Activated CD4-positive, CD25-positive, alpha-beta regulatory T cell treated with anti-CD3 and anti-CD28 coated beads, Interleukin-2, amount 50 U/mL, for 24 hours (primary cell): Measurements from ENCODE around the gene MVB12B.
"Not testable (repeated sequence)": the region's sequence is repeated elsewhere in the genome, so short reads cannot be mapped to it uniquely, and the experiment has no call there.

ENCODE experiments used
- ATAC-seq, 2 donors: fragments of 150-1000 bp; cut with Tn5 transposase; one replicate each; pipeline ENCODE4 v1.10.0; 2021; ENCODE audit warnings: mild to moderate bottlenecking in 1 of 2, moderate library complexity in 1 of 2

The MVB12B gene

GRCh38 chr9:126523611-126524111 is 197.0 kb downstream of the MVB12B start:
- peak; percentile 79 to 85 for ATAC-seq

DNA sequence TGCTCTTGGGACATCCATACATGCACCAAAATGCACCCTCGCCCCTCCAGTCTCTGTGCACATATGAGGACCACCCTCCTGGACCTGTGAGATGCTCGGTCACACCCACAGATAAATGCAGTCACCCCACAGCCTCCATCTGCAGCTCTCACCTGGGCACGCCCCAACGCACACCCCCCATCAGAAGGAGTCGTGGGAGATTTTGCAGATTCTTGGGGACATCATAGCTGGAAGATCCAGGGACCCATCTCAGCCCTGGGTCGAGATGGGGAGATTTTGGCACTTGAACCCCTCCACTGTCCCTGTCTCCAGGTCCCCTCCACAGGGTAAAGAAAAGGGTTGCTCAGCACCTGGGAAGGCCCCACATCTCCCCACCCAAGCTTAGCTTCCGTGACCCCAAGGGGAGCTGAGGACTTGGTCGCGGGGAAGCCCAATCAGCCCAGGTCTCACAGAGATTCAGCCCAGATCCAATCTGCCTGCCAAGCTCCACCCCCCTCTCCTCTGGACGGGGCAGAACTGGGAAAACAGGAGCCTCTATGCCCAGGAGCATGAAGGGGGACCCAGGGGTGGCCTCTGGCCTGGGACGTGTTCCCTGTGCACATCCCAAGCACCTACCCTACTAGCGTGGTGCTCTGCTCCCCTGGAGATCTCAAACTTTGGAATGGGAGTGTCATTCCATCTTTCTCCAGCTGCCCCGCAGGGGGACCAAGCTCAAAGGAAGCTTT is 197.9 kb downstream of the MVB12B start:
- ATAC-seq: no peak

- no peak for ATAC-seq
These were observed 199.8 kb downstream of the MVB12B start for GRCh38 chr9:126526218-126527108.

GRCh38 chr9:126527109-126527825 is 200.6 kb downstream of the MVB12B start:
- no peak for ATAC-seq

GRCh38 chr9:126528111-126528510 is 201.5 kb downstream of the MVB12B start:
- ATAC-seq: no peak

DNA sequence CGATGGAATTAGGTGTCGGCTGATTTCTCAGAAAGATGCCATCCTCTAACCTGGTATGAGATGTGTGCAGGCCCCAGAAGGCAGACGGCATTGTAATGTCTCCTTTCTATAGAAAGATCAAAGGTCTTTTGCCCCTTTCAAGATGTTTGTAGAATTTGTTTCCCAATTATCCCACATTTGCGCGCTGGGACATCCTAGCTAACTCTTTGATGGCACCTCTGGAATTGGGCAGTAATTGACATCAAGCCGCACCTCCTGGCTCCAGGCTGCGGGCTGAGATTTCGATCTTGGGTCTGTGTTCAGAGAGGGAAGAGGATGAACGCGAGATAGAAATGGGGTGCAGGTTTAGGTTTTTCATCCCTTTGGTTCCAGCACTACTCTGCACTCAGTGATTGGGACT is 202.3 kb downstream of the MVB12B start:
- no peak for ATAC-seq

GRCh38 chr9:126531035-126531571 is 204.5 kb downstream of the MVB12B start:
- ATAC-seq: no peak

- ATAC-seq: no peak
These were observed 205.0 kb downstream of the MVB12B start for GRCh38 chr9:126531591-126531990.

GRCh38 chr9:126532019-126532462 is 205.4 kb downstream of the MVB12B start:
- ATAC-seq: no peak

DNA sequence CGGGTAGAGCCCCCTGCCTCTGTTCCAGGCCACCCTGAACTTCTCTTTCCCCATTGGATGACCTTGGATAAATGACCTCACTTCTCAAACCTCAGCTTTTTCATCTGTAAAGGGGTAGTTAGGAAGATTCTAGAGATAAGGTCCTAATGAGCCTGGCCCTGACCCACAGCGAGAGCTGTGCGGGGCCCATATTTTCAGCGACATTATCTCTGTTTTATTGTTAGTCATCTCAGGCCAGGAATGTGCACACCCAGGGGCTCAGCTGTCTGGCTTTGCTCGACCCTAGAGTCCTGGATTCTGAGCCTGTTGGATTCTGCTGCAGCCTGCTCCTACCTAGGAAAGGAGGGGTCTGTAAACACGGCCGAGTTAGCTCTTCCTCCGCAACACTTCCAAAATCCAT is 205.9 kb downstream of the MVB12B start:
- ATAC-seq: no peak

DNA sequence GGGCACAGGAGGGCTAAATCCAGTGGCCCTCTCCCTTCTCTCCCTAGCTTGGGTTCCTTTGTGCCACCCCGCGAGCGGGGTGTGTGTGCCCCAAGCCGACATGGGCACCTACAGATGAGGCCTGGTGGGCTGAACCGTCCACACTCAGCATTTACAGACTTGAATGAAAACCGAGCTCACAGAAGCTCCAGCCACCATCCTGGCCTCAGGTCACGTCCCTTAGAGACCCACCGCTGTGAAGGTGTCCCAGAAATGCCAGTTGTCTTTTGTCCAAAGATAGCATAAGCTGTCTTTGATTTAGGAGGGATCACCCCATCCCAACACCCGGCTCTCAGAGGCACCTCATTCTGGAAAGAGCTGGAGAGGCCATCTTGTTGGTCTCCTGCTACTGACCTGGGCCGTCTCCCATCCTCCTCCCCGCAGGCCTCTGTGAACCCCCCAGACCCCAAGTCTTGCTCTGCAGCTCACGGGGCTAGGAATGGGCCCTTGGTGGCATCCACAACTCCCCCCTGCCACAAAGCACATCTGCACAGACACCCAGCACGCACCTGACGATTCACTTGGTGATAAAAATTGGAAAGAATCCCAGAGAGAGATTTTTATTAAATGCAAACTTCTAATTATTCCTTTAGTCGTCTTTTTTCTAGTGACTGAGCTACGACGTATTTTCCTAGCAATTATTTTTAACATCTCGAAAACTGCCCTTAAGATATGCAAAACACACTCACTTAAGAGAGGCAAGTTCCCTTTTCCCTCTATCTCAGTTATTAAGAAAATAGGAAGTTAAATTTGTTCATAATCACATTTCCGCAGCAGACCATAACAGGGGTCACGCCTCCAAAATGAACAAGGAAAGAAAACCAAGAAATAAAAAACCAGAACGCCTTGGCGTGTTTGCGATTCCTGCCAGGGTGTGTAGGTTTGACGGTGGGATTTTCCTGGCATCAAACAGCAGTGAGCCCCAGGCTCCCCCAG is 206.6 kb downstream of the MVB12B start:
- ATAC-seq: no peak

DNA sequence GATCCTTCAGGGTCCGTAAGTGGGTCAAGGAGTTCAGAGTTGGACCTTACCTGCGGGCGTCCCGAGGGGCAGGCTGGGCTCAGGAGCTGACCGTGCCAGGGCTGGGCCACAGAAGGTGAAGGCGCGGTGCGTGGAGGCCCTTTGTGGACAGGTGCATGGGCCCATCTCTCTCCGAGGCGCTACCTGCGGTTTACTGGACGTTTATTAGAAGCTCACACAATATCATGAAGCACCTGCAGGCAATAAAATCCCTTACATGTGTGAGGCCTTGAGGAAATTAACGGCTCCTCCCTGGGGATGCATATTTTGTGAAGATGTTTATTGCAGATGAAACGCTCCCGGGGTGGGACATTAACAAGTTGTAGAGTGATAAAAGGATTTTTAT is 207.3 kb downstream of the MVB12B start:
- ATAC-seq: no peak

DNA sequence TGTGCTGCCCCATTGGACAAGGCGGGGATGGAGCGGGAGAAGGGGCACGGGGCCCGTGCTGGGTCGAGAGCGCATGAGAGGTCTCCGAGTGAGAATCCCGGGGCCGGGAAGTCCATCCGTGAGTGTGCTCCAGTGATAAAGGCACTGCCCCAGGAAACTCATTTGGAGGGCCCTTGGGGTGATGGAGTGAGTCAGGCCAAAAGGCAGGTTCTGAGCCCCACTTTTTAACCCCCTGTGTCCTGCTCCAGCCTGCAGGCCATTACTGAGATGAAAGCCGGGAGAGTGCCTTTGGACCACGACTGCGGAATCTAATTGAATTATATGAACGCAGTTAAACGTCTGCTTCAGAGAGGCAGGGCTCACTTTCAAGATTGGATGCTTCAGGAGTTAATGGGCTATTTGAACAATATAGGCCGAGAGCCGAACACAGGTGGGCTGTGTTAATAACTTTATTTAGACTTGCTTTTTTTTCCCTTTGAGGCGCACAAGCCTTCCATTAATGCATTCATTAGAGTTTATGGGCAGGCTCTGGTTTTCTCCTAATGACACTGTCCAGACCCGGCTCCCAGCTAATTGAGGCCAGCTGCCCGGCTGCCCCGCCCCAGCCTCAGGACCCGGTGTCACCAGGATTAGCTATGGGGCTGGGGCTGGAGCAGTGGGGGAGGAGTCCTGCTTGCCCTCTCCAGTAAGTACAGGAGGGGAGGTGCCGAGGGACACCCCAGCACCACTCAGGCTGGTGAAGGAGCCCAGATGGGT is 208.0 kb downstream of the MVB12B start:
- no peak for ATAC-seq

- no peak for ATAC-seq
These were observed 209.5 kb downstream of the MVB12B start for GRCh38 chr9:126536131-126536530.

DNA sequence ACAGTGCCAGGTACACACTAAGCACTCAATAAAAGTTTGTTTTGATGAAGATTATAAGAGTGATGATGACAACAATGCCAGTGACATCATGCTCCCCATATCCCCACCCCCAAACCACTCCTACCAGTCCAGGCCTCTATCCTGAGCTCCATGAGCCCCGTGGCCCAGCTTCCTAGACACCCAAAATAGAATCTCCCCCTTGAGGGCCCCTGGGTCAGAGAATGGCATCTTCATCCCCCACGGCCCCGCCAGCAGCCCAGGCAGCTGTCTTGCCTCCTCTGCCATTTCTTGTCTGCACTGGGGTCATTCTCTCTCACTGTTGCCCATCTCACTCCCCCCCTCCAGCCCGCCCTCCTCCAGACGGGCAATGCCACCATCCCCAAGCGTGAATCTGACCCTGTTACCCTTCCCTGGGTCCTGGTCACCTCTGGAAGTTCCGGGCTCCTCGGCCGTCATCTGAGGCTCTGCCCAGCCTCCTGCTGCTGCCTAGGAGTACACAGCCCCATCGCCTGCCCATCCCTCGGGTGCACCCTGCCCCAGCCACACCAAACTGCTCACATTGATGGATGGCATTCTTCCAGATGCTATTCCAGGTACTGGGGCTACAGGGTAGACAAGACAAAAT is 210.3 kb downstream of the MVB12B start:
- no peak for ATAC-seq

DNA sequence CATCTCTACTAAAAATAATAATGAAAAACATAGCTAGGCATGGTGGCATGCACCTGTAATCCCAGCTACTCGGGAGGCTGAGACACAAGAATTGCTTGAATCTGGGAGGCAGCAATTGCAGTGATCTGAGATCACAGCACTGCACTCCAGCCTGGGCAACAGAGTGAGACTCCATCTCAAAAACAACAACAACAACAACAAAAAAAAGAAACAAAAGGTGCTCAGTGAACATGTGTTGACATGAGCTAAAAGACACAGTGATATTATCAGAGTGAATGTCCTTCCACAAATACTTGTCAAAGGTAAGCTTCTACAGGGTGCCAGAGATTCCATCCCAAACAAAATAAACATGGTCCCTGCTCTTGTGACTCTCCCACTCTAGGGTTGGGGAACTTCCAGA is 211.9 kb downstream of the MVB12B start:
- ATAC-seq: no peak

DNA sequence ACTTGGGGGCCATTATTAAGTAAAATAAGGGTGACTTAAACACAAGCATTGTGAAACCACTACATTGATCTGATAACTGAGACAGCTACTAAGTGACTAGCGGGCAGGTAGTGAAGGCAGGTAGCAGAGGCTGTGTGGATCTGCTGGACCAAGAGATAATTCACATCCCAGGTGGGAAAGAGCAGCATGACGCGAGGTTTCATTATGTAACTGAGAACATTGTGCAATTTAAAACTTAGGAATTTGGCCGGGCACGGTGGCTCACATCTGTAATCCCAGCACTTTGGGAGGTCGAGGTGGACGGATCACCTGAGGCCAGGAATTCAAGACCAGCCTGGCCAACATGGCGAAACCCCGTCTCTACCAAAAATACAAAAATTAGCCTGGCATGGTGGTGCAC is 213.8 kb downstream of the MVB12B start:
- ATAC-seq: not testable (repeated sequence)

DNA sequence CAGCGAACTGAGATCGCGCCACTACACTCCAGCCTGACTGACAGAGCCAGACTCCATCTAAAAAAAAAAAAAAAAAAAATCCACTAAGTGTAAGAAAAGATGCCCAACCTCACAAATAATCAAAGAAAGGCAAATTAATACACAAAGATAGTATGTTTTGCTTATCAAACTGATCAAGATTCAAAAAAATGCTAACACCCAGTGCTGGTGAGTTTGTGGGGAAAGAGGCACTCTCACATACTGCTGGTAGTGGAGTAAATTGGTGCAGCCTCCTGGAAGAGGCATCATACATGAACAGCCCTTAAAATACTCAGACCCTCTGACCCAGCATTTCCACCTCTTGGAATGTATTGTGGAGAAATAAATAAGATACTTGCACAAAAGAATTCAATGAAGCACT is 216.9 kb downstream of the MVB12B start:
- ATAC-seq: no peak

DNA sequence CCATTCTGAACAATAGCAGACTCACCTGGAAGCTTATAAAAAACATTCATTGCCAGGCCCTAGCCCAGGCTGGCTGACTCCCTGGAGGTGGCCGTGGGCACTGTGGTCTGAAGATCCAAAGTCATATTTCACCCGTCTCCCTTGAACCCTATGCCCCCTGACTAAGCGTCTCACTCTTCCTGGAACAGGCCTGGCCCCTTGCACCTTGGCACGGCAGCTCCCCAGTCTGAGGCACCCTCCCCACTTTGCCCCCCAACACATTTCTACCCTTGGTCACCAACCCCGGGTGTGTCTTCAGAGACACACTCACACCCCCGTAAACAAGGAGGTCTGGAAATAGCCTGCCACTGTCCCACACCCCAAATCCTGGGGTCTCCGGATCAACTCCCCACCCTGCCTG is 218.5 kb downstream of the MVB12B start:
- no peak for ATAC-seq

- ATAC-seq: no peak
These were observed 219.4 kb downstream of the MVB12B start for GRCh38 chr9:126546036-126546435.
